Gastroesophageal sphincter (tissue), 3 donors: ENCODE data around the gene TBC1D10B.

ENCODE experiments used
- EP300 ChIP-seq: sonication (generic); formaldehyde crosslinking; IDR thresholded peaks from one replicate; pipeline ENCODE4 v1.6.1; 2017; ENCODE audit warnings: antibody characterized with exemption, mild to moderate bottlenecking
- POLR2A ChIP-seq, 2 donors: fragments of 450-650 bp; IDR thresholded peaks; one replicate each; pipeline ENCODE4 v1.6.1; 2017; ENCODE audit warnings: antibody characterized with exemption in 2 of 2, mild to moderate bottlenecking in 2 of 2, moderate library complexity in 1 of 2
- POLR2AphosphoS5 ChIP-seq: sonication (generic); formaldehyde crosslinking; IDR thresholded peaks from one replicate; pipeline ENCODE4 v1.6.1; 2017; ENCODE audit warnings: antibody characterized with exemption
- TF ChIP-seq, protein P1 (sequence below), 4 experiments: fragments of 200-600 bp in 2 of 4; fragments of 450-650 bp in 2 of 4; sonication (generic) in 1 of 4; IDR thresholded peaks; one replicate each; pipeline ENCODE4 v1.5.1; 2017 to 2019; ENCODE audit warnings: antibody characterized with exemption in 4 of 4, mild to moderate bottlenecking in 2 of 4, moderate library complexity in 2 of 4

DNA sequence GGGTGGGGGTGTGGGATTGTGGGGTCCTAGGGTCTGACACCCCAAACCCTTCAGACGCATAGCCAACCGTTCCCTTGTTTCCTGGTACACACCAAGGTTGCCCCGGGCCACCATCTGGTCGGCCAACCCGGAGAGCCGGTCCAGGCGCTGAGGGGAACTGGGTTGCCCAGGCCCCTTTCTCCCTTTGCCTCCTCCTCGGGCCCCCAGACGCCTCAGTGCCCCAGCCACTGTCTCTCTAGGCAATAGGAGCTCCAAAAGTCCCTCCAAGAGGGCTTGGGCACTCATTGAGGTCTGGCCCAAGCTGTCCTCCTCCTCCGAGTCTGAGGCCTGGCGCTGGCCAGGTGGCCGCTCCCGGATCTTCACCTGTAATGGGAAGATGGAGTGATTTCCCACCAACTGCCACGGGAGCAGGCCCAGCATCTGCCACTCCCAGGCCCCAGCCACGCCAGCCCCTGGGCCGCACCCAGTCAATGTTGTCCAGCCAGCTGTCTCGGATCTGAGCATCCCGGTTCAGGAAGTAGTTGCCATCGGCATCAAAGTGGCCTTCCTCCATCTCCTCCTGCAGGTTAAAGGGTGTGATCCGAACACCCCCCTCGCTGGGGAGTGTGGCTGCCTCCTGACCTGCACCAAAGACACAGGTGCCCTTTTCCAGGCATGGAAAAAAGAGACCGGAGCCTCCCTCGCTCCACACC is 16.7 kb downstream of the TBC1D10B start:
- TF ChIP-seq, protein P1, sequence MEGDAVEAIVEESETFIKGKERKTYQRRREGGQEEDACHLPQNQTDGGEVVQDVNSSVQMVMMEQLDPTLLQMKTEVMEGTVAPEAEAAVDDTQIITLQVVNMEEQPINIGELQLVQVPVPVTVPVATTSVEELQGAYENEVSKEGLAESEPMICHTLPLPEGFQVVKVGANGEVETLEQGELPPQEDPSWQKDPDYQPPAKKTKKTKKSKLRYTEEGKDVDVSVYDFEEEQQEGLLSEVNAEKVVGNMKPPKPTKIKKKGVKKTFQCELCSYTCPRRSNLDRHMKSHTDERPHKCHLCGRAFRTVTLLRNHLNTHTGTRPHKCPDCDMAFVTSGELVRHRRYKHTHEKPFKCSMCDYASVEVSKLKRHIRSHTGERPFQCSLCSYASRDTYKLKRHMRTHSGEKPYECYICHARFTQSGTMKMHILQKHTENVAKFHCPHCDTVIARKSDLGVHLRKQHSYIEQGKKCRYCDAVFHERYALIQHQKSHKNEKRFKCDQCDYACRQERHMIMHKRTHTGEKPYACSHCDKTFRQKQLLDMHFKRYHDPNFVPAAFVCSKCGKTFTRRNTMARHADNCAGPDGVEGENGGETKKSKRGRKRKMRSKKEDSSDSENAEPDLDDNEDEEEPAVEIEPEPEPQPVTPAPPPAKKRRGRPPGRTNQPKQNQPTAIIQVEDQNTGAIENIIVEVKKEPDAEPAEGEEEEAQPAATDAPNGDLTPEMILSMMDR (IDR thresholded peaks at IDR 0.05) = no peak
- no peak for TF ChIP-seq POLR2A (IDR thresholded peaks at IDR 0.05)
- no peak for TF ChIP-seq EP300
- no peak for TF ChIP-seq POLR2AphosphoS5
